SU-DHL-6 (cell line): ENCODE measurements around the gene LAGE3.

Source experiments
- CTCF ChIP-seq: fragments of 200-600 bp; sonication (generic); IDR thresholded peaks from one replicate; pipeline ENCODE4 v1.5.1; 2017; ENCODE audit warnings: antibody characterized with exemption, mild to moderate bottlenecking, low read length, moderate library complexity; ENCODE audit not compliant: insufficient read depth, poor library complexity, severe bottlenecking
- EZH2phosphoT487 ChIP-seq: fragments of 200-600 bp; sonication (generic), shearing (Covaris generic); conservative IDR thresholded peaks from 2 replicates; pipeline ENCODE4 v1.6.1; 2018; ENCODE audit warnings: mild to moderate bottlenecking, antibody characterized with exemption, low read length, moderate library complexity, mixed read lengths

- no peak for TF ChIP-seq CTCF
- no peak for TF ChIP-seq EZH2phosphoT487
Measured at GRCh38 chrX:154439841-154440240, 39.2 kb downstream of the LAGE3 start.
